Activated CD4-positive, alpha-beta T cell treated with anti-CD3 and anti-CD28 coated beads, Interleukin-2, amount 10 ng/mL, durations not matched to agents 7 days and 5 days (primary cell): ENCODE measurements around the gene ZNF879. TPM values are rescaled to one million over a fixed set of nuclear protein-coding genes. Genes with fewer than 3 reads are reported as not detected.

Experiments
- CTCF ChIA-PET: fragments of 350-600 bp; sonication (Branson Sonifier 250); formaldehyde crosslinking; loops from one replicate; lab custom pipeline; 2021; ENCODE audit warnings: antibody characterized with exemption; lab: Charles Lee
- POLR2A ChIA-PET: fragments of 350-600 bp; sonication (Branson Sonifier 250); formaldehyde crosslinking; loops from one replicate; lab custom pipeline; 2021; ENCODE audit warnings: antibody characterized with exemption; lab: Charles Lee
- DNase-seq: peaks from one replicate; pipeline ENCODE4 v3.0.0-alpha.2; 2020
- H3K27ac Mint-ChIP-seq: one replicate; pipeline ENCODE4 v1.8.0; 2021; ENCODE audit warnings: mild to moderate bottlenecking, moderate library complexity, mixed read lengths
- H3K27me3 Mint-ChIP-seq: one replicate; pipeline ENCODE4 v1.8.0; 2021; ENCODE audit warnings: mixed read lengths
- H3K36me3 Mint-ChIP-seq: one replicate; pipeline ENCODE4 v1.8.0; 2021; ENCODE audit warnings: low read depth, mixed read lengths
- H3K4me1 Mint-ChIP-seq: one replicate; pipeline ENCODE4 v1.8.0; 2021; ENCODE audit warnings: mixed read lengths
- H3K4me3 Mint-ChIP-seq: one replicate; pipeline ENCODE4 v1.8.0; 2021; ENCODE audit warnings: mild to moderate bottlenecking, moderate library complexity, mixed read lengths
- H3K9me3 Mint-ChIP-seq: one replicate; pipeline ENCODE4 v1.8.0; 2021; ENCODE audit warnings: mixed read lengths
- total RNA-seq, 2 experiments: library from RNA; stranded (reverse); gene quantifications; one replicate each; pipeline ENCODE4 v1.2.3, GENCODE V29; 2021

Gene ZNF879
- total RNA-seq, 2 experiments from 2014 or later = 4.7 to 5.0 TPM

DNA sequence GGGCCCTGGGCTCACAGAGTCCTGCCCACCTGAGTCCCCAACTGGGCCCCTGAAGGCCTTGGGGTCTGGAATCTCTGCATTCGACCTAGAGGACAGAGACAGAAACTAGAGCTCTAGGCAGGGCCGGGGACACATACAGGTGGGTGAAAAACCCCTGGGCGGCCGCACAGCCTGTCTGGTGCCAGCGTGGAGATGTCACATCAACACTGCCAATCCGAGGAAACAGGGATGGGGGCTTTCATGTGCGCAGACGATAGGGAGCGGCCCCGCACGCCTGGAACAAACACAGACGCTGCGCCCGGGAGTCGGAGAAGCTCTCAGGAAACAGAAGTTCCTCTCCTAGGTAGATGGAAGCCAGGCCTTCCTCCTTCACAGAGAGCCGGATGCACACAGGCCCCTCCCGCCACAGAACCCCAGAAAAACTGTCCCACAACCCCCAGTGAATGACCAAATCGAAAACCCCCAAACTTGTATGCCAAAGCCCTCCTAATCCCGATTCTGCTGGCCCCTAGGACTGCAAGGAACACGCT lies 30.3 kb upstream of the ZNF879 start:
- H3K27ac Mint-ChIP-seq = peak overlapping the region; percentile 46
- peaks cover 3% of the 10 kb centered on the region for H3K4me1 Mint-ChIP-seq
- POLR2A ChIA-PET = no interaction called here
- CTCF ChIA-PET = interaction anchor here (0.6 kb wide), 1 partner anchor 19 kb away, joined by 3 read pairs; no protein-coding TSS in a partner anchor
- DNase-seq = no peak
- peaks cover 24% of the 10 kb centered on the region for H3K27me3 Mint-ChIP-seq
- H3K36me3 Mint-ChIP-seq = no peaks in the 10 kb centered on the region
- peaks cover 13% of the 10 kb centered on the region for H3K9me3 Mint-ChIP-seq
- no peak overlapping the region for H3K4me3 Mint-ChIP-seq

- Mint-ChIP-seq H3K4me3 (no peak overlapping the region), H3K36me3 (no peaks in the 10 kb centered on the region), H3K27me3 (peaks cover 24% of the 10 kb centered on the region), H3K4me1 (peaks cover 3% of the 10 kb centered on the region), H3K9me3 (peaks cover 13% of the 10 kb centered on the region), H3K27ac (no peak overlapping the region)
- ChIA-PET POLR2A (no interaction called here), CTCF (interaction anchor here (0.6 kb wide), 1 partner anchor 20 kb away, joined by 3 read pairs; no protein-coding TSS in a partner anchor)
- no peak for DNase-seq
Observed at GRCh38 chr5:178993955-178994579, 29.5 kb upstream of the ZNF879 start.

DNA sequence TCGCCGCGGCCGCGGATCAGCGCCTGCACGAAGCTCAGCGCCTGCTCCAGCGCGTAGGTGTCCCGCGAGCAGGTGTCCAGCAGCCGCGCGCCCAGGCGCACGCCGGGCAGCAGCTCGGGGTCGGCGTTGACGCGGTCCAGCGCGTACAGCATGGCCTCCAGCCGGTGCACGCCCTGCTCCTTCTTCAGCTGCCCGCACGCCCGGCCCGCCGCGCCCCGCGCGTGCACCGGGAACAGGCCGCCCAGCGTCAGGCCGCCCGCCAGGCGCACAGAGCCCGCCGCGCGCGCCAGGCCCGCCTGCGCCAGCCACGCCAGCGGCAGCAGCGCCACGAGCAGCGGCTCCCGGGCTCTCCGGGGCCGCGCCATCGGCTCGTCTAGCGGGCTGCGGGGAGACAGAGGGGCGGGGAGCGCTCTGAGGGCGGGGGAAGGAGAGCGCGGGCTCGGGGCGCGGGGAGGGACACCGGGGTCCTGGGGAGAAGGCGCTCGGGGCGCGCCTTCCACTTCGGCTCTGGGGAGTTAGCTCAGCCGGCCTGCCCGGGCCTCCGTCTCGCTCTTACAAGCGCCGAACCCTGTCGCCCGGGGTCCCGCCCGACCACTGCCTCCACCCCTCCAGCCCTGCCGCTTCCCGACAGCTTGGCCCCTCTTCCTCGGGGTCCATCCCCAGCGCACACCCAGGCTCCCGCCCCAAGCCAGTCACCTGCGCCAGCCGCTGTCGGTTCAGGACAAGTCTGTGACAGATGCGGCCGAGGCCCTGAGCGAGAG lies 28.8 kb upstream of the ZNF879 start, which contains the start of gene GRM6:
Gene GRM6 (minus strand): TSS at position 741 of the 761 bp plus-strand sequence. CDS start 376 bp downstream, at position 365.
- CTCF ChIA-PET = no interaction called here
- no peaks in the 10 kb centered on the region for H3K36me3 Mint-ChIP-seq
- H3K27ac Mint-ChIP-seq = peak within 1 kb of the TSS; percentile 7
- H3K9me3 Mint-ChIP-seq = peaks cover 9% of the 10 kb centered on the region
- POLR2A ChIA-PET = no interaction called here
- H3K27me3 Mint-ChIP-seq = peaks cover 24% of the 10 kb centered on the region
- DNase-seq = no peak
- H3K4me1 Mint-ChIP-seq = peaks cover 3% of the 10 kb centered on the region
- H3K4me3 Mint-ChIP-seq = no peak within 1 kb of the TSS

GRCh38 chr5:178995341-178995690 lies 28.3 kb upstream of the ZNF879 start:
- Mint-ChIP-seq H3K4me3 (no peak overlapping the region), H3K27me3 (peaks cover 24% of the 10 kb centered on the region), H3K4me1 (peaks cover 3% of the 10 kb centered on the region), H3K36me3 (no peaks in the 10 kb centered on the region), H3K27ac (peak overlapping the region; percentile 7), H3K9me3 (peaks cover 5% of the 10 kb centered on the region)
- POLR2A ChIA-PET = no interaction called here
- CTCF ChIA-PET = no interaction called here
- DNase-seq = no peak

GRCh38 chr5:178996156-178996555 lies 27.4 kb upstream of the ZNF879 start:
- peaks cover 3% of the 10 kb centered on the region for H3K4me1 Mint-ChIP-seq
- DNase-seq = no peak
- CTCF ChIA-PET = no interaction called here

GRCh38 chr5:178997191-178997590 lies 26.4 kb upstream of the ZNF879 start:
- CTCF ChIA-PET = no interaction called here
- H3K4me1 Mint-ChIP-seq = peaks cover 3% of the 10 kb centered on the region
- no peak overlapping the region for H3K27ac Mint-ChIP-seq
- H3K36me3 Mint-ChIP-seq = no peaks in the 10 kb centered on the region
- DNase-seq = no peak
- H3K9me3 Mint-ChIP-seq = peaks cover 6% of the 10 kb centered on the region
- H3K4me3 Mint-ChIP-seq = no peak overlapping the region
- POLR2A ChIA-PET = no interaction called here
- peaks cover 24% of the 10 kb centered on the region for H3K27me3 Mint-ChIP-seq

More at GRCh38 chr5:178996156-178996555, 27.4 kb upstream of the ZNF879 start:
- POLR2A ChIA-PET = no interaction called here
- Mint-ChIP-seq H3K9me3 (peaks cover 8% of the 10 kb centered on the region), H3K27me3 (peaks cover 24% of the 10 kb centered on the region), H3K36me3 (no peaks in the 10 kb centered on the region), H3K4me3 (no peak overlapping the region), H3K27ac (no peak overlapping the region)

DNA sequence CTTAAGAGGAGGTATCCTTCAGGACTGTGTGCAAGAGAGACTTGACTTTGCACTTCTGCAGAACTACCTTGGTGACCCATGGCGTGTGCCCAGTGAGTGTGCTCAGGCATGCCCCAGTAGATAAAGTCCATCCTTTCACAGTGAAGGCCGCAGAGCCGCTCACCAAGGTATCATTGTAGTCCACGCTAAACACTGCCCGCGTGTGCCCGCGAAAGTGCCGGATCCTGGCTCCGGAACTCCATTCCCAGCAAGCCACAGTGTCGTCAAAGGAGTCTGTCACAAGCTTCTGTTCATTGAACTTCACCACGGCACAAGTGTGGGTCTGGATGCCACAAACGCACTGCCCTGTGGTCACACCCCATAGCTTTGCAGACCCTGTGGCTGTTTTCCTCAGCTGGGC lies 25.2 kb upstream of the ZNF879 start:
- H3K36me3 Mint-ChIP-seq = no peaks in the 10 kb centered on the region
- H3K4me3 Mint-ChIP-seq = no peak overlapping the region
- POLR2A ChIA-PET = no interaction called here
- peaks cover 3% of the 10 kb centered on the region for H3K4me1 Mint-ChIP-seq
- H3K9me3 Mint-ChIP-seq = peaks cover 11% of the 10 kb centered on the region
- CTCF ChIA-PET = interaction anchor here (0.6 kb wide), 1 partner anchor 932 kb away, joined by 3 read pairs; no protein-coding TSS in a partner anchor
- DNase-seq = no peak
- no peak overlapping the region for H3K27ac Mint-ChIP-seq
- H3K27me3 Mint-ChIP-seq = peaks cover 13% of the 10 kb centered on the region

DNA sequence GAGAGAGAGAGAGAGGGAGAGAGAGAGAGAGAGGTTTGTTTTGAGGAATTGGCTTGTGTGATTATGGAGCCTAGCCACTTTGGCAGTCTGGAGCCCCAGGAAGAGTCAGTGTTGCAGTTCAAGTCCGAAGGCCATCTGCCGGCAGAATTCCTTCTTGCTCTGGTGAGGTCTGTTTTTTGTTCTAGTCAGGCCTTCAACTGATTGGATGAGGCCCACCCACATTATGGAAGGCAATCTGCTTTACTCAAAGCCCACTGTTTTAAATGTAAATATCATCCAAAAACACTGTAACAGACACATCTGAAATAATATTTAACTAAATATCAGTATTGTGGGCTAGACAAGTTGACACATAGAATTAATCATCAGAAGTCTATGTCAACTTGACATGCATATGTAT lies 17.0 kb upstream of the ZNF879 start:
- Mint-ChIP-seq H3K27me3 (no peaks in the 10 kb centered on the region), H3K27ac (no peak overlapping the region), H3K4me3 (no peak overlapping the region), H3K9me3 (peaks cover 29% of the 10 kb centered on the region), H3K36me3 (no peaks in the 10 kb centered on the region), H3K4me1 (no peaks in the 10 kb centered on the region)
- DNase-seq = no peak
- ChIA-PET POLR2A (no interaction called here), CTCF (no interaction called here)

GRCh38 chr5:179008667-179009066 lies 14.9 kb upstream of the ZNF879 start:
- Mint-ChIP-seq H3K9me3 (peaks cover 26% of the 10 kb centered on the region), H3K4me3 (no peak overlapping the region), H3K27me3 (no peaks in the 10 kb centered on the region), H3K27ac (no peak overlapping the region), H3K4me1 (no peaks in the 10 kb centered on the region), H3K36me3 (no peaks in the 10 kb centered on the region)
- ChIA-PET CTCF (no interaction called here), POLR2A (no interaction called here)
- no peak for DNase-seq

DNA sequence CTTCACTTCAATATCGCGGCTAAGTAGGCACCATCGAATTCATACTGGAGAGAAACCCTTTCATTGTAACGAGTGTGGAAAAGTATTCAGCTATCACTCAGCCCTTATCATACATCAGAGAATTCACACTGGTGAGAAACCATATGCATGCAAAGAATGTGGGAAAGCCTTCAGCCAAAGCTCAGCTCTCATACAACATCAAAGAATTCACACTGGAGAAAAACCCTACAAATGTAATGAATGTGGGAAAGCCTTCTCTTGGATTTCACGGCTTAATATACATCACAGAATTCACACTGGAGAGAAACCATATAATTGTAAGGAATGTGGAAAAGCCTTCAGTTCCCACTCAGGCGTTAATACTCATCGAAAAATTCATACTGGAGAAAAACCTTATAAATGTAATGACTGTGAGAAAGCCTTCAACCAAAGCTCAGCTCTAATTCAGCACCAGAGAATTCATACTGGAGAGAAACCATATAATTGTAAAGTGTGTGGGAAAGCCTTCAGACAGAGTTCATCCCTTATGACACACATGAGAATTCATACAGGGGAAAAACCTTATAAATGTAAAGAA lies 9.5 kb downstream of the ZNF879 start:
- no peaks in the 10 kb centered on the region for H3K4me1 Mint-ChIP-seq
- no peak overlapping the region for H3K27ac Mint-ChIP-seq
- H3K4me3 Mint-ChIP-seq = no peak overlapping the region
- no peaks in the 10 kb centered on the region for H3K27me3 Mint-ChIP-seq
- peaks cover 77% of the 10 kb centered on the region for H3K9me3 Mint-ChIP-seq
- ChIA-PET POLR2A (no interaction called here), CTCF (interaction anchor here (1.6 kb wide), 1 partner anchor 9 kb away, joined by 3 read pairs; no protein-coding TSS in a partner anchor)
- peaks cover 68% of the 10 kb centered on the region for H3K36me3 Mint-ChIP-seq
- DNase-seq = no peak

DNA sequence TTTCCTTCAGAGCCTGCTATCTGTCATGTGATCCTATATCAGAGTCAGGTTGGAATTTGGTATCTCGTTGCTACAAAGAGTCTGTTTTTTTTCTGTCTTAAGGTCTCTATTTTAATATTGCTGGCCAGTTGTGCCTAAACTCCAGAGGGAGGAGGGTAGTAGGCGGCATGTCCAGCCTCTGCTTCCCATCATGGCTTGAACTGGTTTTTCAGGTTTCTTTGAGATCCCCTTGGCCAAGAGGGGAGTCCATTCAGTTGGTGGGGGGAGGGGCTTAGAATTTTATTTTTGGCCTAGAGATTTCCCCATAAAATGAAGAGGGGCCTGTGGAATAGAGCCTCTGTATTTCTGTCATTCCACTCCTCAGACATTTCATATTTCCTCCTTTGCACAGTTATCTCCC lies 21.2 kb downstream of the ZNF879 start:
- ChIA-PET POLR2A (no interaction called here), CTCF (no interaction called here)
- Mint-ChIP-seq H3K27ac (no peak overlapping the region), H3K9me3 (peaks cover 40% of the 10 kb centered on the region), H3K4me3 (no peak overlapping the region), H3K4me1 (no peaks in the 10 kb centered on the region), H3K36me3 (no peaks in the 10 kb centered on the region), H3K27me3 (no peaks in the 10 kb centered on the region)
- no peak for DNase-seq

DNA sequence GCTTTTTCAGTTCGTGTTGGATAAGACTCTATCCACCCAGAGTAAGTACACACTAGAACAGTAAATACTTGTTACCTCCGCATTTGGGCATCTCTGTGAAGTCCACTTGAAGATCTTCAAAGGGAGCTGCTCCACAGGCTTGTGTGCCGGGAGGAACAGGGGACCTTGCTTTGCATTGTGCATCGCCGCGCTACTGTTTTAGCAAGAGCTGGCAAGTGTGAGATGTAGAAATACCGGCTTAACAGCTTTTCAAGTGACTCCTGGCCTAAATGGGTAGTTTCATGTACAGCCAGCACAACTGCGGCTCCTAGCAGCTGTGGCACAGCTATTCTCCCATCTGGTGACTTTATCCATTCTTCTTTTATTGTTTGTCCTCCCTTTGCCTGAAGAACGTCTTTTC lies 28.2 kb downstream of the ZNF879 start:
- Mint-ChIP-seq H3K27ac (no peak overlapping the region), H3K27me3 (peaks cover 2% of the 10 kb centered on the region), H3K4me3 (no peak overlapping the region), H3K9me3 (peaks cover 50% of the 10 kb centered on the region), H3K36me3 (no peaks in the 10 kb centered on the region), H3K4me1 (no peaks in the 10 kb centered on the region)
- CTCF ChIA-PET = interaction anchor here (1.0 to 1.6 kb wide), 2 partner anchors 9 to 11 kb away, joined by 3 read pairs; partner anchors contain the start of gene ZNF354C
- POLR2A ChIA-PET = no interaction called here
- DNase-seq = no peak
